Measurements from ENCODE around the gene C9orf78.
A peak's percentile ranks its signal among the peaks of the same experiment; 100 is the strongest.

Gene C9orf78

GRCh38 chr9:129835128-129835859 lies at the start of gene C9orf78, which contains the start of gene USP20:
C9orf78 (minus strand) TSS chr9:129835275; CDS start chr9:129835221, 54 bp downstream.
USP20 (plus strand) TSS chr9:129835458; CDS start chr9:129852556, 17,098 bp downstream.
- DNase-seq (ENCODE audit: low read depth in 2 of 3, low spot score in 1 of 3): peak; percentile 91 to 98 (median 91)

GRCh38 chr9:129884220-129885017 lies 49.3 kb upstream of the C9orf78 start:
- DNase-seq (ENCODE audit: low read depth in 2 of 3, low spot score in 1 of 3): peak; percentile 92 to 96 (median 95)

- no peak for DNase-seq (ENCODE audit: low read depth in 2 of 3, low spot score in 1 of 3)
Observed at GRCh38 chr9:129881547-129882324, 46.7 kb upstream of the C9orf78 start.

GRCh38 chr9:129880654-129881546 lies 45.8 kb upstream of the C9orf78 start:
- no peak for DNase-seq (ENCODE audit: low read depth in 2 of 3, low spot score in 1 of 3)

GRCh38 chr9:129879991-129880653 lies 45.0 kb upstream of the C9orf78 start:
- no peak for DNase-seq (ENCODE audit: low read depth in 2 of 3, low spot score in 1 of 3)

- no peak for DNase-seq (ENCODE audit: low read depth in 2 of 3, low spot score in 1 of 3)
Observed at GRCh38 chr9:129879103-129879699, 44.1 kb upstream of the C9orf78 start.

GRCh38 chr9:129878291-129878690 lies 43.2 kb upstream of the C9orf78 start:
- DNase-seq (ENCODE audit: low read depth in 2 of 3, low spot score in 1 of 3): no peak

GRCh38 chr9:129876815-129877214 lies 41.7 kb upstream of the C9orf78 start:
- DNase-seq (ENCODE audit: low read depth in 2 of 3, low spot score in 1 of 3): no peak

- DNase-seq (ENCODE audit: low read depth in 2 of 3, low spot score in 1 of 3): no peak
Observed at GRCh38 chr9:129875687-129876395, 40.8 kb upstream of the C9orf78 start.

- DNase-seq (ENCODE audit: low read depth in 2 of 3, low spot score in 1 of 3): no peak
Observed at GRCh38 chr9:129875181-129875611, 40.1 kb upstream of the C9orf78 start.

GRCh38 chr9:129874261-129875101 lies 39.4 kb upstream of the C9orf78 start:
- DNase-seq (ENCODE audit: low read depth in 2 of 3, low spot score in 1 of 3): no peak

- no peak for DNase-seq (ENCODE audit: low read depth in 2 of 3, low spot score in 1 of 3)
Observed at GRCh38 chr9:129873563-129874190, 38.6 kb upstream of the C9orf78 start.

- no peak for DNase-seq (ENCODE audit: low read depth in 2 of 3, low spot score in 1 of 3)
Observed at GRCh38 chr9:129871046-129871445, 36.0 kb upstream of the C9orf78 start.

- DNase-seq (ENCODE audit: low read depth in 2 of 3, low spot score in 1 of 3): no peak
Observed at GRCh38 chr9:129869585-129870501, 34.8 kb upstream of the C9orf78 start.

- peak; percentile 66 to 78 (median 69) for DNase-seq (ENCODE audit: low read depth in 2 of 3, low spot score in 1 of 3)
Observed at GRCh38 chr9:129868872-129869486, 33.9 kb upstream of the C9orf78 start.
